Measurements from ENCODE around the gene LHPP.
A peak's percentile ranks its signal among the peaks of the same experiment; 100 is the strongest.

The LHPP gene

DNA sequence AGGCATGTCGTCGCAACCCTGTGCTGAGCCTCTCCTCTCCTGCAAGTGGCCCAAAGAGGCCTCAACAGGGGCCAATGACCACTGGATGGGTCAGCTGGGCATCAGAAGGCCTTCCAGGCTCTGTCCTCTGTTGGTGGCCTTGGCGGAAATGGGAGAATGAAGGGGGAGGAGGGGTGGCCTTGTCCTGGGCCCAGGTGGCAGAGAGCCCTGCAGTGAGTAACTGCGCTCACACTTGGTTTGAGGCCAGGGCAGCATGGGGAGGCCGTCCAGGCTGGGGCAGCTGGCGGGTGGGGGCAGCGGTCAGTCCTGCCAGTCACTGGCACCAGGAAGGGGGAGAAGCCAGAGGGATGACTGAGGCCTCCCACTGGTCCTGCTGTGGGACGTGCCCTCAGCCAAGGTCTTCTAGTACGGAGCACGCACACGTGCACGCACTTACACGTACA, 59.8 kb downstream of the LHPP start:
- DNase-seq (ENCODE audit: low spot score): no peak

DNA sequence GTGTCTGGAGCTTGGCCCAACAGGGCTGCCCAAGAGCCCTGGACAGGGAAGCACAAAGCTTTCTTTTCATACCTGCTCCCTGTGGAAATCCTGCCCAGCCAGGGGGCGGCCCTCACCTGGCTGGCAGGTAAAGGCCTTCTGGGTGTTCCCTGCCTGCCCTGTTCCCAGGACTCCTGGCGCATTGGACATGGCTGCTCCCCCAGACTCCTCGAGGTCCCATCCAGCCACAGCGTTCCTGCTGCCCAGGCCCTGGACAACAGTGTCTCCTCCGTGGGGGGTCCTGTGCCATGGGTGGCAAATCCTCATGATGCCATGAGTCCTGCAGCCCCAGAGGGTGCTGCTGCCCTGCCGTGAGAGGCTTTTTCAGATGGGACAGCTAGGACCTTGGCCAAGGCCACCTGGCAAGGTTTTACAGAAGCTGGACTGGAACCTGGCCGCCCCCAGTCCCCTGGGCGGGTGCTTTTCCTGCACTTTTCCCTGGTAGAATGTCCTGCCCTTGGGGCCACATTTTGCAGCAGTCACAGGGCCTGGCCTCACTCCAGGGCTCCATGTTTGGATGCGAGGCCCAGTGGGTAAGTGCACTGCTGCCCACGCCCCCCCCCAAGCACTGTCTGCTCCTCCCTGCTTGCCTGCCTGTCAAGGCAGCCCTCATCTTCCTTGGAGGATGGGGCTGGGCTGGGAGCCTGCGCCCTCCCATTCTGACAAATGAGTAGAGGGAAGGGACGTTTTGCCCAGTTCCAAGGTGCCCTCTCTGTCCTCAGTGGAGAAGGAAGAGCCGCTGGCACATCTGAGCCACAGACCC, 60.7 kb downstream of the LHPP start:
- no peak for DNase-seq (ENCODE audit: low spot score)

DNA sequence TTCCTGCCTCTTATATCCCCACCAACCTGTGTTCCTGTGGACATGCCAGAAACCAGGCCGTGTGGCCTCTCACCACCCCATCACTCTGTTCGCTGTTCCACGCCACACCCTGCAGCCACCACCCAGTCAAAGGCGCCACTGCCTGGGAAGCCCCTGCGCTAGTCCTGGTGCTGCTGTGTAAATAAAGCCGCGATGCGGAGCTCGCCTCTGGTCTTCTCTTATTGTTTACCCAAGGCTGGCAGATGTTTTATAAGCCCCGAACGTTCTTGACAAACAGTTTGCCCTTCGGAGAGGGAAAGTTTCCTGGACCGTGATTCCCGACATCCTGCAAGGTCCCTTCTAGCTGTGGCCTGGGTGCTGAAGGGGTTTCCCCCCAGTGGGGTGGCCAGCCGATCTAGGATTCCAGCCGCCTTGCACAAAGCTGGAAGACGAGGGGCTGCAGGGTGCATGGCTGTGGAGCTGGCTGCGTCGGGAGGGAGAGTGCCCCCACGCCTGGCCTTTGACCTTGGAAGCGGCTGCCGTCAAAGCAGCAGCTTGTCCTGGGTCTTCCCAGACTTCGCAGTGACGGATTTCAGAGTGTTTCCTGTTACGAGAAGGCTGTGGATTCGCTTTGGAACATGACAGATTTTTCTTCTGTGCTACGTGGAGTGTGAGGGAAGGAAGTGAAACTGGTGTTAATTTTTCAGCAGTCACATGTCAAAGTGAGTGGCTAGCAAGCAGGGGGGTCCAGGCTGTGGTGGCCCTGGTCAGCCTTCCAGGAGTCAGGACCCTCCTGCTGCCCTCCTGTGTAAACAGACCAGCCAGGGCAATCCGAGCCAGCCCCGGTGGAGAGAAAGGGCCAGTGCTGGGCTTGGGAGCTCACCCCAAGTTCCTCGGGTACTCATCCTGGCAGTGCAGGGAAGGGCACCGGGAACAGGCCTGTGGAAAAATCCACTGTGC, 61.6 kb downstream of the LHPP start:
- DNase-seq (ENCODE audit: low spot score): no peak

DNA sequence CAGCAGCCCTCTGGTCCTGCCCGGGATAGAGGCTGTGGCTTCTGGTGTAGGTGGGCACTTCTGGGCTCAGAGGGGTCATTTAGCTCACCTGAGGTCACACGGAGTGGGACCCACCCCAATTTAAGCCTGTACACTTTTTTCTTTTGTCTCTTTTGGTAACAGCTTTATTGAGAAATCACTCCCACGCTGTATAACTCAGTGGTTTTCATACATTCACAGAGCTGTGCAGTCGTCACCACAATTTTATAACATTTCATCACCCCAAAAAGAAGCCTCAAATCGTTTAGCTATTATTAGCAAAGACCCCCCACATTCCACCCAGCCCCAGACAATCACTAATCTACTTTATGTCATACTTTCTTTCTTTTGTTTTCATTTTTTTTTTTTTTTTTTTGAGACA, 62.3 kb downstream of the LHPP start:
- no peak for DNase-seq (ENCODE audit: low spot score)

DNA sequence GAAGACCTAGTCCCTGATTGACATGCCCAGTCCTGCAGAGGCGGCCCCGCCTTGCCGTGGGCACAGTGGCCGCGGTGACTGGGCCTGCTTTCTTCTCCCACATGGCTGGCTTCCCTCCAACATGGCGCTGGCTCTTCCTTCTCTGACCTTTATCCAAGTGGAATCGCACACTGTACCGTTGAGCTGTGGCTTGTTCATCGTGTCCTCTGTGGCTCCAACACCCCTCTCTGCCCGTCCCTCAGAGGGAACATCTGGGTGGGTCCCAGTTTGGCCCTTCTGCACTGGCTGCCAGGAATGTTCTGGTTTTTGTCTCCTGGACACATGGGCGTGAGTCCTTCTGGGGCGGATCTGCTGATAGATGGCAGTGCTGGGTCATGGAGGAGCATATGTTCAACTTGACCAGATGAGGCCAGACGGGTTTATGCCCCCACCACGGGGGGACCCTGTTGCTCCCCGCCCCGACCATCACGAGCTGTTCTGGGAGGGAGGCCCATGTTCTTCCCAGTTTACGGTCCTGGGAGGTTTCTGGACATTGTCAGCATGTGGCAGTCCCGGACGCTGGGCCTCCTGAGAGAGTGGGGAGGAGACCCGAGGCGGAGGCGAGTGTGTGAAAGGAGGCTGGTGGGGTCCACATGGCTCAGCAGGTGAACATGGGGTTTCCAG, 63.5 kb downstream of the LHPP start:
- DNase-seq (ENCODE audit: low spot score): no peak

DNA sequence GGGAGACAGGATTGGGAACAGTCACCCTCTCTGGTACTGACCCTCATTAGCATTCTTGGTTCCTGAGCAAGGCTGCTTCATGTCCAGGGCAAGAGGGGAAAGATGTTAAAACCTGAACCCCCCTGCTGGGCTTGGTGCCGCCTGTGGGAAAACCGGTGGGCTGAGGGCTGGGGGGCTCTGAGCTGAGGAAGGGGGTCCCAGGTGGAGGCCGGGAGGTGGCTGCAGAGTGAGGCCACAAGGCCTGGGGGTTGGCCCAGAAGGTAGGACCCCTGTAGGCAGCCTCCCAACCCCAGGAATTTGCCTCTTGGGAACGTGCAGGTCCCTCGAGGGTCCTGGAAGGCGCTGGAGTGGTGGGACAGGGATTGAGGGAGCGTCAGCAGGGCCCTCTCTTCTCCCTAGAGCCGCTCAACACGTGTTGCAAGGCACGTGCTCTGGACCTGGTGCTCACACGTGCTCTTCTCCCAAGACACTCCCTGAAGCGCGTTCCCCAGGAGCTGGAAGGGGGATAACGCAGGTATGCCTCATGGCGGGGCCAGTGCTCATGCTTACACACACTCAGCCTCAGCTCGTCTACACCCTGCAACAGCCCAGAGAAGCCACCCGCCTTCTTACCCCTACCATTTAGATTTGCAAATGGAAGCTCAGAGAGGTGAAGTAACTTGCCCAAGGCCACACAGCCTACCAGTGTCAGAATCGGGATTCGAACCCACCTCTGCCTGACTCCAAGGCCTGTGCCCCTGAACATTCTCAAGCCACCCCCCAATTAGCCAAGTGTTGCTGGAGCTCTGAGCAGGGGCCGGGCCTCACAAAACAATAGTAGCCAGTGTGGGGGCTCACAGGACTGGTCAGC, 64.4 kb downstream of the LHPP start:
- DNase-seq (ENCODE audit: low spot score): no peak

DNA sequence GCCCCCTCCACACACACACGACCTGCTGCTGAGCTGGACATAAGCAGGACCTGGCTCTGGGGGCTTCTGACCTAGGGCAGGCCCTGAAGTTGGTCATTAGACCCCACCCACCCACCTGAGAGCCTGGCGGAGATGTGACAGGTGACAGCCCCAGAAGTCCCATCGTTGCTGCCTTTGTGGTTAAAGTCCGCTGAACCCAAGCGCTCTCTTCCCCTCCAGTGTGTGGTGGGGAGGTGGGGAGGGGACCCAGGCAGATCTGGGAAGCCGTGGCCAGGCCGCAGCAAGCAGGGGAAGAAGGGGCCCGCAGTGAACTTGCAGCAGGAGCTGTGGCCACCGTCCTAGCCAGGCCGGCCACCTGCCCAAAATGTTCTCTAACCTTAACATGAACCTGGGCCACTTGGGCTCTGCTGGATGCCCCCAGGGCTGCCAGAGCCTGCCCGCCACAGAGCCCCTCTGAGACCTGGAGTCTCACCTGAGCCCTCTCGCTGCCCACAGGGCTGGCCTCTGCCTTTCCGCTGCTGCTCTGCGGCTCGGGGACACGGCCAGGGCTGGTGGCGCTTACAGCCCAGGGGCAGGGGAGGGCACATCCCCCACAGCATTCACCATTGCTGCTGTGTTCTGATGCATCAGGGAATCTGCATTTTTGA, 65.1 kb downstream of the LHPP start:
- DNase-seq (ENCODE audit: low spot score): no peak

DNA sequence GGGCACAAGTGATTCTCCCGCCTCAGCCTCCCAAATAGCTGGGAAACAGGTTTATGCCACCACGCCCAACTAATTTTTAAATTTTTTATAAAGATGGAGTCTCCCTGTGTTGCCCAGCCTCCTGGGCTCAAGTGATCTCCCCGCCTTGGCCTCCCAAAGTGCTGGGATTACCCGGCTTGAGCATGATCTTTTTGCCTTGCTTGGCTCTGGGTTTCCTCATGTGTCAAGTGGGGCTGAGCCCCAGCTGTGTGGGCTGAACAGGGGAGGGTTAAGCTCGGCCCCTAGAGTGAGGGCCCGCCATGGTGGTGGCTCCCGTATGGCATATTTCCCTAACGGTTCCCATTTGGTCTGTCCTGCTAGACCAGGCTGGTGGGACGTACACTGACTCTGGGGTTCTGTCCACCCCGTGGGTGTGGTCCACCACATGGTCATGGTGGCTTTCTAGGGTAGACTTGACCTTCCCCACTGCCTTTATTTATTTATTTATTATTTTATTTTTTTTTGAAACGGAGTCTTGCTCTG, 66.3 kb downstream of the LHPP start:
- DNase-seq (ENCODE audit: low spot score): no peak

DNA sequence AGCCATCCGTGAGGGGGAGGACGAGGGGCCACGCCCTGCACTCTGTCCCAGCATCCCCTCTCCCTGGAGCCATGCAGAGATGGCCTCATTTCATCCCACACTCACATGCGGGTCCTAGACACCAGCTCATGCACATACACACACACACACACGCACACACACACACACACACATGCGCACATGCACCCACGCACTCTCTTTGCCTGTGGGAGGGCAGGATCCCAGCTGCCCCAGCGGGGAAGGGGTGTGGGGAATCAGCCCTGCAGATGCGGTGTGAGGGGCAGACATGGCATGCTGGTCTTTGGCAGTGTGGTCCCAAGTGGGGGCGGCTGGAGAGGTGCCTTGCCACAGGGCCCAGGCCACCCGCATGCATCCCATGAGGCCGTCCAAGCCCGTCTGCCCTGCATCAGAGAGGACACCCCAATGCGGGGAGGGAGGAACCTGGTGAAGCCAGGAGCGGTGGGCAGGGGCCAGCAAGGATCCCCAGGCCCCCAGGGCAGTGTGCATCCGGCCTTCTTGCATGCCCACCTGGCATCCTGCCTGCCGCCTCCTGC, 68.1 kb downstream of the LHPP start:
- no peak for DNase-seq (ENCODE audit: low spot score)

DNA sequence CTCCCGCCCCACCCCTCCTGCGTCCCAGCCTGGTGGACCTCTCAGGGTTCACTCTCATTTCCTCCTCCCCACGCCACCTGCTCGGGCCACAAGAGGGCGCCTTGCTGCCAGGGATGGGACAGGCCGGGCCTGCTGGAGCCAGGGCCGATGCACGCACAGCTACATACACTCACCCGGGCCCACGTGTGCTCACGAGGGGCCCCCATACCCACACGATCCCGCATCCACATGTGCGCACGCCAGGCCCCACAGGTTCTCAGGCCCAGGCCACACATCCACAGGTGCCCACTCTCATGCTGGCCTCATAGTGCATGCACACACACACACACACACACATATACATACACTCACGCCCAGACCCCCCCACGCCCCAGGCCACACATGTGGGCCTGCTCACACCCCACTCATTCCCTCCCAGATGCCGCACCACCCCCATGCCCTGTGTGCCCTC, 68.6 kb downstream of the LHPP start:
- DNase-seq (ENCODE audit: low spot score): peak; percentile 97

DNA sequence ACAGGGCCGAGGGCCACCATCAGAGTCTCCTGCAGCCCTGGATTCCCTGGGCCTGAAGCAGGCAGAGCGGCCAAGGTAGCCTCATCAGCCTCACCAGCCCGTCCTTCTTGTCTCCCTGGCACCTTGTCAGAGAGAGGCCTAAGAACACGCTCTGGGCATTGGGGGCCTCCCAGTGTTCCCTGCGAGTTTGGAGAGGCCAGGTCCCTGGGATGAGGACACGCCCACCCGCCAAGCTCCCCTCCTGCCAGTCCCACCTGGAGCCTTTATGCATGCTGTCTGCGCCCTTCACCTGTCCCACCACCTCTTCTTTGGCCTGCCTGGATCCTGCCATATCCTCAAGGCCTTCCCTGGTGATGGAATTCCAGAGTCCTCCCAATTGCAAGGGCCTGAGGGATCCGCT, 69.2 kb downstream of the LHPP start:
- DNase-seq (ENCODE audit: low spot score): no peak

DNA sequence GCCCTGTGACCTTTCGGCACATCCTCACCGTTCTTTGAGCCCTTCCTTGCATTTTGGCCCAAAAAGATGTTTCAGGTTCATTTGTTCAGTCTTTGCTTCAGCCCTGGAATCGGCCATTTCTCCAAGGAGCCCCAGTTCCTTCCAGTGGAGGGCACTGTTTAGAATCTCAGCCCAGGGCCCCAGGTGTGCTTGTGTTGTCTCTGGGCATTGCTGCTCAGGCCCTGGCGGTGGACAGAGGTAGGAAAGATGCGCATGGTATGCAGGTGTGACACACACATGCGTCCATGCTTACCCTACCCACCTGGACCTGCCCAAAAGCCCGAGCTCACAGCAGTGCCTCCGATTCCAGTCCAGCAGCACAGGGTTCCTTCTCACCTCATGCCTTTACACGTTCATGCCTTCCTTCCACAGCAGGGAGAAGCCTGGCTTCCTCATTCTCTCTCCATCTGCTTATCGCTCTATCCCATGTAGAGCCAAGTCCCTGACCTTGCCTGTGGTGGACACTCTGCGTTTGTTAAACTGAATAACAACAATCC, 70.6 kb downstream of the LHPP start:
- DNase-seq (ENCODE audit: low spot score): no peak

DNA sequence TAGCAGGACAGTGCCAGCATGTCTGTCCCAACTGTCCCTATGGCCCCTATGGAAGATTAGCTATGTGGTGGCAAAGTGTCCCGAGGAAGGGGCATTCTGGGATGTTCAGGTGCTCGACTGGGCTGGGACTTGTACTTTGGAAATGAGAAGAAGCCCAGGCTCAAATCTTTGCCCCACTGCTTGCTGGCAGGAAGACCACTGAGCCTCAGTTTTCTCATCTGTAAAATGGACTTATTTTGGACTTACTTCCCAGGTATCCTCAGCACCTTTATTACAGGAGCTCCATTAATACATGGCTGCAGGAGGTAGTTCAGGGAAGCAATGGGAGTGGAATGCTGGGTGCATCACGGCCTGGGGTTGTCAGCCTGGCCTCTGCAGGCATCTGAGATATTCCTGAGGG, 71.2 kb downstream of the LHPP start:
- no peak for DNase-seq (ENCODE audit: low spot score)

DNA sequence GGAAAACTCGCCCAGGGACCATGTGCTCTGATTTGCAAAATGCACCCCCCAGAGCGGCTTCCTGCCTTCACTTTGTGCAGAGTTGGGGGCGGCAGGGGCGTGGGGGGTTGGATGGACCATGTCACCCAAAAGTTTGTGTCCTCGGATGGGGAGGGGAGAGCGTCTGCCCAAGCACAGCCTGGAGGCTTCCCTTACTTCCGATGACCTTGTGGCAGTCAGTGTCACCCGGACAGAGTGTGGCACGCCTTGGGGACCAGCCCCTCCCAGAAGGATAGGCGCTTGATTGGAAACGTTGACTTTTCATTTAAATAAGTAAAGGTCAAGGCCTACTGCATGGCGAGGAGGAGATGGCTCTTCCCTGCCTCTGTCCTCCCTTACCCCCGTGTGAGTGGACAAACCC, 71.6 kb downstream of the LHPP start:
- no peak for DNase-seq (ENCODE audit: low spot score)

DNA sequence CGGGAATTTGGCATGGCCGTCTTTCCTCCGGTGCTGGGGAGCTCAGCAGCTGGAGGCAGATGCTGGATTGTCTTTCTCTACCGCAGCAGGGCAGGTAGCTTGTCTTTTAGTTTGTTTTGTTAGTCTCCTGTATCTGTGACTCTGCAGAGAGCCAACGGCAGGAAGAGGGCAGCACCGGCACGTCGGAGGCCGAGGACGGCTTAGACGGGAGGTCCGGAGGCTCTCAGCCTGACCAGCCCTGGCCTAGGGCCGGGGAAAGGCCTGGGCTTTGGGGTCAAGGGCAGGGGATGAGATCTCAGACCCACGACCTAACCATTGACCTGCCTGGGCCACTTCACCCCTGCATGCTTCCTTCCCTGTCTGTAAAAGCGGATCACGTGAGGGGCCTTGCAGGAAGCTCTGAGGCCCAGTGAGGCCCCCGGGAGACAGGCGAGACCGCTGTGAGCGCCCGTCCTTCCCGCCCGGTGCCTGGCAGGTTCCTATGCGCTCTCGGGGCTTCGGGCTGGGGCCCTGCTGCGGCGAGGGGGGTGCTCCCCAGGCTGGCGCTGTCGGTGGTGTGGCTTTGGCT, 72.7 kb downstream of the LHPP start:
- no peak for DNase-seq (ENCODE audit: low spot score)

DNA sequence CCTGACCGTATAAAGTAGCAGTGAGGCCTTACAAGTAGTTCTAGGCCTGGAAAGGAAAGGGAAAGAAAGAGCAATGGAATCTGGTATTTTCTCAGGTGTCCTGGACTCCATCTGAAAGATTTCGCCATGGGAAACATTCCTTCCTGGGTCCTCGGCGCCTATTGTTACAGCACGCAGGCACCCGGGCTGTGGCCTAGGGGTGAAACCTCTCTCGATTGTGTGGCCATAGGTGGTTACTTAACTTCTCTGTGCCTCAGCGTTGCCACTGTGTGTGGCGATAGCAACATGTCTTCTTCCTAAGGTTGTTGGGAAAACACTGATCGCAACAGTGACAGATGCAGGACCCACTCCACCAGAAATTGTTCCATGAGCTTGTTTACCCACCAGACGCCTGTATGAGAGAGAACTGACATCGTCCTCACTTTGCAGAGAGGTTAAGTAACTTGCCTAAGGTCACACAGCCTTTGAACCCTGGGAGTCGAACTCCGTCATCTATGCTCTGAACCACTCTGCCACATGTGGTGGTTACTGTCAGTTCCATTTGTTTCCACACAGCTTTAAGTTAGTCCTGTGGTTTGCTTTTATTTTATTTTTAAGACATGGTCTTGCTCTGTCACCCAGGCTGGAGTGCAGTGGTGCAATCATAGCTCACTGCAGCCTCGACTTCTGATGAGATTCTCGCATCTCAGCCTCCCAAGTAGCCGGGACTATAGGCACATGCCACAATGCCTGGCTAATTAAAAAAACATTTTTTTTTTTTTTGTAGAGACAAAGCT, 73.4 kb downstream of the LHPP start:
- no peak for DNase-seq (ENCODE audit: low spot score)

DNA sequence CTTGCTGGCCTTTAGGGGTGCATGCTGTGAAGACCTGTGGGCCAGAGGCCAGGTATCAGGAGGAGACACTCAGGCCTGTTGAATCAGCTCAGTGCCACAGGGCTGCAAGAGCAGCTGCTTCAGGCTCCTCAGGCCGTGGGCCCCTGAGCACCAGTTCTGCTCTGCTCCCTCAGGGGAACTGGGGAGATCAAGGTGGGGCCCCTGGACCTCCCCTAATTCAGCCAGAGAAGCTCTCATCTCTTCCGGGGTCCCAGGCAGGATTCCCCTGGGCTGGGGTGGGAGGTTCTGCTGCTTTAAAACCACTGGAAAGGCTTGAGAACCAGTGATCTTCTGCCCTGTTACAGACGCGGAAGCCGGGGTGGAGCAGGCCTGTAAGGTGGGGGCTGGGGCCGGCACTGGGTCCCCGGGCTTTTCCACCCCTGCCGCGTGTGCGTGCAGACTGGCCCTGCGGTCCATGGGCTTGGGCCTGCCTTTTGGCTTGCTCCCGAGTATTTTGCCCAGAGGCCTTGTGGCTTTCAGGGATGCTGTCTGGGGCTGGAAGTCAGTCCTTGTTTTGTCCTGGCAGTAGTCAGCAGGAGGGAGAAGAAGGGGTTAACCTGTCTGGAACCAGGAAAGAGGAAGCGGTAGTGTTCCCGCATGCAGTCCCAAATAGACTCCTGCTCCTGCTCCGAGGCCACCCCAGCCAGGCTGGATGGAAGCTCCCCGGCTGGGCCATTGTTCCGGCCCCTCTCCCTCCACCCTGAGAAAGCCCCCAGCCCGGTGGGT, 74.3 kb downstream of the LHPP start:
- DNase-seq (ENCODE audit: low spot score): no peak

DNA sequence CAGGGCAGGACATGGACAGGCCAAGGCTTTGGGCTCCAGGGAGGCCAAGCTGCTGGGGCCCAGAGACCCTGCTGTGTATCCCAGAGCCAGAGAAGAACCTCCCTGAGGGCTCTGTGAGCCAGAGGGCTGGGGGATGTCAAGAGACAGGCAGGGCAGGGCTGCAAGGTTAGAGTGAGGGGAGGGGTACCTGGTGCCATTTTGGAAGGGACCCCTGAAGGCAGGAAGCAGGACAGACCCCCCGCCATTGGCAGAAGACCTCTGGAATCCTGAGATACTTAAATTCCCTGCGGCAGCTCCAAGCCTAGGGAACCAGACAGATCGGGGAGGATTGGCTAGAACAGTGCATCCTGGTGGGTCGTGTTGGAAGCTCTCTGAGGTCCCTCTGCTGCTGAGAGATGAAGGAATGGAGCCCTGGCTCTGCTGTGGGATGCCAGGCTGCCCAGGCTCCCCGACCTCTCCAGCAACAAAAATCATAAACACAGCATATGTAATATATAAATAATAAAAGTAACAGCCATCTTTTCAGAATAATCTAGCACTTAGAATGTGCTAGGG, 75.0 kb downstream of the LHPP start:
- no peak for DNase-seq (ENCODE audit: low spot score)
